GM18909 (cell line): ENCODE results near the gene FILIP1L.

ENCODE experiments used
- ATAC-seq: cut with Tn5 transposase; IDR thresholded peaks from one replicate; pipeline ENCODE4 v1.9.1; 2021; ENCODE audit warnings: mild to moderate bottlenecking; ENCODE audit not compliant: unreplicated experiment, poor library complexity

The FILIP1L gene

GRCh38 chr3:100125161-100125938 lies 11.0 kb upstream of the FILIP1L start:
- no peak for ATAC-seq

GRCh38 chr3:100124201-100124761 lies 10.0 kb upstream of the FILIP1L start:
- ATAC-seq = no peak

GRCh38 chr3:100123112-100123511 lies 8.8 kb upstream of the FILIP1L start:
- ATAC-seq = no peak

- ATAC-seq = no peak
Measured at GRCh38 chr3:100122321-100122720, 8.0 kb upstream of the FILIP1L start.

GRCh38 chr3:100120693-100121092 lies 6.4 kb upstream of the FILIP1L start:
- ATAC-seq = no peak

- no peak for ATAC-seq
Measured at GRCh38 chr3:100120012-100120411, 5.7 kb upstream of the FILIP1L start.

GRCh38 chr3:100117093-100117492 lies 2.8 kb upstream of the FILIP1L start:
- no peak for ATAC-seq

- no peak for ATAC-seq
Measured at GRCh38 chr3:100113723-100114412, 433 bp downstream of the FILIP1L start.

- no peak for ATAC-seq
Measured at GRCh38 chr3:100111728-100112127, 2.6 kb downstream of the FILIP1L start.

GRCh38 chr3:100110162-100110561 lies 4.1 kb downstream of the FILIP1L start:
- no peak for ATAC-seq

GRCh38 chr3:100108464-100109079 lies 5.7 kb downstream of the FILIP1L start:
- ATAC-seq = no peak

- no peak for ATAC-seq
Measured at GRCh38 chr3:100107221-100107814, 7.0 kb downstream of the FILIP1L start.

- ATAC-seq = no peak
Measured at GRCh38 chr3:100106531-100107141, 7.7 kb downstream of the FILIP1L start.

GRCh38 chr3:100106094-100106493 lies 8.2 kb downstream of the FILIP1L start:
- no peak for ATAC-seq

GRCh38 chr3:100105501-100105900 lies 8.8 kb downstream of the FILIP1L start:
- peak; percentile 45 for ATAC-seq

- no peak for ATAC-seq
Measured at GRCh38 chr3:100104817-100105413, 9.4 kb downstream of the FILIP1L start.

- ATAC-seq = peak; percentile 32
Measured at GRCh38 chr3:100104442-100104798, 9.9 kb downstream of the FILIP1L start.

- peak; percentile 91 for ATAC-seq
Measured at GRCh38 chr3:100103558-100104441, 10.5 kb downstream of the FILIP1L start.

- no peak for ATAC-seq
Measured at GRCh38 chr3:100102757-100103156, 11.5 kb downstream of the FILIP1L start.
